Posterior vena cava (tissue), 2 donors: Measurements from ENCODE around the gene GIPC2. TPM values are rescaled to one million over a fixed set of nuclear protein-coding genes. Genes with fewer than 3 reads are reported as not detected.

Source experiments
- DNase-seq: peaks from one replicate; pipeline ENCODE4 v3.0.0-alpha.2; 2020; ENCODE audit warnings: low spot score
- intact Hi-C, 2 donors: fragments of 100-400 bp; cut with DNase I; formaldehyde crosslinking; loops; one replicate each; pipeline versions ENCODE4 v1.14.1 to v1.14.2; 2022 to 2023
- total RNA-seq, 2 donors: library from RNA; stranded (reverse); fragmentation: NEBNext Ultra II Directional; extraction: Animal tissue kit (Norgen Biotek cat#: 25700); gene quantifications; one replicate each; pipeline ENCODE4 v1.2.1, GENCODE V29; 2021
- donor health status: DM: yes; HTN: yes; CAD: no.
- donor health status: DM: yes; HTN: yes; CAD: no.

The GIPC2 gene
- total RNA-seq, 2 donors from 2014 or later, result 3.0 to 8.4 TPM

- no peak for DNase-seq
- intact Hi-C loops, result no loop called here
These were observed 12.6 kb upstream of the GIPC2 start for GRCh38 chr1:78032996-78033796.

GRCh38 chr1:78033797-78034172 is 12.0 kb upstream of the GIPC2 start:
- intact Hi-C loops, result no loop called here
- DNase-seq, result no peak

GRCh38 chr1:78035121-78035520 is 10.6 kb upstream of the GIPC2 start:
- no peak for DNase-seq
- intact Hi-C loops, result no loop called here

GRCh38 chr1:78036450-78036849 is 9.3 kb upstream of the GIPC2 start:
- intact Hi-C loops, result no loop called here

GRCh38 chr1:78038071-78038470 is 7.7 kb upstream of the GIPC2 start:
- intact Hi-C loops, result no loop called here
- DNase-seq, result no peak

More at GRCh38 chr1:78036450-78036849, 9.3 kb upstream of the GIPC2 start:
- DNase-seq, result no peak

- intact Hi-C loops, result no loop called here
These were observed 7.3 kb upstream of the GIPC2 start for GRCh38 chr1:78038491-78038939.

GRCh38 chr1:78040484-78041089 is 5.2 kb upstream of the GIPC2 start:
- DNase-seq, result no peak
- intact Hi-C loops, result no loop called here

More at GRCh38 chr1:78038491-78038939, 7.3 kb upstream of the GIPC2 start:
- no peak for DNase-seq

- intact Hi-C loops, result no loop called here
- no peak for DNase-seq
These were observed 2.3 kb upstream of the GIPC2 start for GRCh38 chr1:78043436-78043835.

- no peak for DNase-seq
- intact Hi-C loops, result no loop called here
These were observed 787 bp upstream of the GIPC2 start for GRCh38 chr1:78044796-78045562.

- DNase-seq, result no peak
- intact Hi-C loops, result no loop called here
These were observed 222 bp upstream of the GIPC2 start for GRCh38 chr1:78045563-78045925.

- no peak for DNase-seq
- intact Hi-C loops, result no loop called here
These were observed 1.3 kb downstream of the GIPC2 start for GRCh38 chr1:78047106-78047505.

- DNase-seq, result no peak
- intact Hi-C loops, result no loop called here
These were observed 1.9 kb downstream of the GIPC2 start for GRCh38 chr1:78047631-78048030.

- intact Hi-C loops, result no loop called here
- DNase-seq, result no peak
These were observed 2.7 kb downstream of the GIPC2 start for GRCh38 chr1:78048446-78048845.

GRCh38 chr1:78049396-78049795 is 3.6 kb downstream of the GIPC2 start:
- intact Hi-C loops, result no loop called here
- no peak for DNase-seq

GRCh38 chr1:78051005-78051404 is 5.2 kb downstream of the GIPC2 start:
- intact Hi-C loops, result no loop called here
- DNase-seq, result no peak

GRCh38 chr1:78052685-78053405 is 7.1 kb downstream of the GIPC2 start:
- DNase-seq, result no peak
- intact Hi-C loops, result no loop called here

- intact Hi-C loops, result no loop called here
- no peak for DNase-seq
These were observed 7.7 kb downstream of the GIPC2 start for GRCh38 chr1:78053498-78053897.

- no peak for DNase-seq
- intact Hi-C loops, result no loop called here
These were observed 8.8 kb downstream of the GIPC2 start for GRCh38 chr1:78054559-78054958.

GRCh38 chr1:78054972-78055371 is 9.2 kb downstream of the GIPC2 start:
- intact Hi-C loops, result no loop called here
- no peak for DNase-seq
